ENCODE measurements around the gene ZSCAN21.
A peak's percentile ranks its signal among the peaks of the same experiment; 100 is the strongest.

Gene ZSCAN21

DNA sequence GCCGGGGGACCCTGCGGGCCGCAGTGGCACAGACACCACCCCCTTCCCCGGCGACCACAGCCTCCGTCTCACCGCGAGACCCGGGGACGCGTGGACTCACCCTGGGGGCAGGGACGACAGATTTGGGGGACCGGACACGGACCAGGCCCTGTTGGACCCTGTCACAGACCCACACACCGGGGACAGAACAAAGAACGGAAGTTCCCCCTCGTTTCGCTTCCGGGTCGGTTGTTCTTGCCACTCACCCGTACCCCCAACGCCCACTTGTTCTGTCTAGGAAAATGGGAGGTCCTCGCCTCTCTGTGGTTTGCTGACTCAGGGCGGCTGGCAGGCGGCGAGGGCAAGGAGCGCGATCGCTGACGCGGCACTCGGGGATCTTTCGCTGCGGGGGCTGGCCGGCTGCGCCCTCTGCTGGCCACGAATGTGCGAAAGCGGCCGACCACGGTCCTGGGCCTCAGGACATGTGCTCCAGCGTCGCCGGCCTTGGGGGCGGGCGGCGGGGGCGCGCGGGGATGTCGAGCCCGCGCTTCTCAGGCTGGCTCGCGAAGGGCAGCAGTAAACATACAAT lies 32.0 kb downstream of the ZSCAN21 start, which contains the start of gene ZNF3:
Gene ZNF3, minus strand, starts transcription at position 189 of the 568 bp plus-strand sequence. CDS start 4,366 bp downstream, outside the sequence.
- Mint-ChIP-seq H3K4me3 (peak within 1 kb of the TSS; percentile 89 to 99 (median 95)), H3K36me3 (ENCODE audit: low read depth) (peaks cover 50% of the 10 kb centered on the region), H3K4me1 (peaks cover 35% of the 10 kb centered on the region), H3K9me3 (peaks cover 25% of the 10 kb centered on the region), H3K27ac (peak within 1 kb of the TSS; percentile 83 to 98 (median 91)), H3K27me3 (ENCODE audit: low read depth) (no peaks in the 10 kb centered on the region)
- TF ChIP-seq, protein P1, sequence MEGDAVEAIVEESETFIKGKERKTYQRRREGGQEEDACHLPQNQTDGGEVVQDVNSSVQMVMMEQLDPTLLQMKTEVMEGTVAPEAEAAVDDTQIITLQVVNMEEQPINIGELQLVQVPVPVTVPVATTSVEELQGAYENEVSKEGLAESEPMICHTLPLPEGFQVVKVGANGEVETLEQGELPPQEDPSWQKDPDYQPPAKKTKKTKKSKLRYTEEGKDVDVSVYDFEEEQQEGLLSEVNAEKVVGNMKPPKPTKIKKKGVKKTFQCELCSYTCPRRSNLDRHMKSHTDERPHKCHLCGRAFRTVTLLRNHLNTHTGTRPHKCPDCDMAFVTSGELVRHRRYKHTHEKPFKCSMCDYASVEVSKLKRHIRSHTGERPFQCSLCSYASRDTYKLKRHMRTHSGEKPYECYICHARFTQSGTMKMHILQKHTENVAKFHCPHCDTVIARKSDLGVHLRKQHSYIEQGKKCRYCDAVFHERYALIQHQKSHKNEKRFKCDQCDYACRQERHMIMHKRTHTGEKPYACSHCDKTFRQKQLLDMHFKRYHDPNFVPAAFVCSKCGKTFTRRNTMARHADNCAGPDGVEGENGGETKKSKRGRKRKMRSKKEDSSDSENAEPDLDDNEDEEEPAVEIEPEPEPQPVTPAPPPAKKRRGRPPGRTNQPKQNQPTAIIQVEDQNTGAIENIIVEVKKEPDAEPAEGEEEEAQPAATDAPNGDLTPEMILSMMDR (IDR thresholded peaks at IDR 0.05; ENCODE audit: unreplicated experiment in 3 of 3): peak; percentile 93 to 98 (median 95)

- TF ChIP-seq, protein P1 (IDR thresholded peaks at IDR 0.05; ENCODE audit: unreplicated experiment in 3 of 3): no peak
- peaks cover 20% of the 10 kb centered on the region for H3K9me3 Mint-ChIP-seq
Measured at GRCh38 chr7:100082978-100083377, 33.4 kb downstream of the ZSCAN21 start.

DNA sequence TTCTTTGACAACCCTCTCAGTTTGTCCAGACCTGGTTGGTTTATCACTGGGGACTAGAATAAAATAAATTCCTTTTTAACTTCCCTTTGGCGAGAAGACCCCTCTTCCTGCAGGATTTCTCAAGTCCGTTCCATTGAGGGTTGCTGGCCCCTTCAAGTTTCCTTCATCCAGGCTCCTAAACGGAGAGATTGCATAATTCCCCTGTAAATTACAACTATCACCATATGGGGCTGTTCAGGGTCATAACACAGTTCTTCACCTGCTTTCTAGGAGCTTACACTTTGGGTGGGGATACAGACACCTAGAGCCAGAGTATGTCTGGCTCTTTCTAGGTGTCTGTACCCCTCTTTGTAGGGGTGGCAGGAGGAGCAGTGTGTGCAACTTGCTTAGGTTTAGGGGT lies 35.9 kb downstream of the ZSCAN21 start:
- TF ChIP-seq, protein P1 (IDR thresholded peaks at IDR 0.05; ENCODE audit: unreplicated experiment in 3 of 3): no peak
- H3K27me3 Mint-ChIP-seq (ENCODE audit: low read depth): no peaks in the 10 kb centered on the region
- H3K27ac Mint-ChIP-seq: peak overlapping the region in 2 of 3 experiments; percentile 44
- peaks cover 36% of the 10 kb centered on the region for H3K4me1 Mint-ChIP-seq
- peak overlapping the region in 2 of 3 experiments; percentile 37 to 53 for H3K4me3 Mint-ChIP-seq
- H3K36me3 Mint-ChIP-seq (ENCODE audit: low read depth): peaks cover 13% of the 10 kb centered on the region
- peaks cover 9% of the 10 kb centered on the region for H3K9me3 Mint-ChIP-seq

More at GRCh38 chr7:100082978-100083377, 33.4 kb downstream of the ZSCAN21 start:
- Mint-ChIP-seq H3K27me3 (ENCODE audit: low read depth) (no peaks in the 10 kb centered on the region), H3K36me3 (ENCODE audit: low read depth) (peaks cover 36% of the 10 kb centered on the region), H3K4me1 (peaks cover 41% of the 10 kb centered on the region), H3K27ac (peak overlapping the region; percentile 83 to 98 (median 91)), H3K4me3 (peak overlapping the region; percentile 89 to 99 (median 95))

- Mint-ChIP-seq H3K36me3 (ENCODE audit: low read depth) (peaks cover 12% of the 10 kb centered on the region), H3K27ac (peak overlapping the region; percentile 80 to 98 (median 88)), H3K4me1 (peaks cover 24% of the 10 kb centered on the region), H3K4me3 (peak overlapping the region; percentile 62 to 85 (median 70)), H3K27me3 (ENCODE audit: low read depth) (no peaks in the 10 kb centered on the region), H3K9me3 (no peaks in the 10 kb centered on the region)
- TF ChIP-seq, protein P1 (IDR thresholded peaks at IDR 0.05; ENCODE audit: unreplicated experiment in 3 of 3): no peak
Measured at GRCh38 chr7:100087055-100087750, 37.6 kb downstream of the ZSCAN21 start.

- H3K27ac Mint-ChIP-seq: peak overlapping the region; percentile 92 to 98 (median 96)
Measured at GRCh38 chr7:100088095-100088620, 38.6 kb downstream of the ZSCAN21 start.

More at GRCh38 chr7:100088095-100088620, 38.6 kb downstream of the ZSCAN21 start:
- H3K36me3 Mint-ChIP-seq (ENCODE audit: low read depth): peaks cover 22% of the 10 kb centered on the region
- H3K4me1 Mint-ChIP-seq: peaks cover 18% of the 10 kb centered on the region
- H3K4me3 Mint-ChIP-seq: peak overlapping the region; percentile 90 to 97 (median 96)
- no peaks in the 10 kb centered on the region for H3K27me3 Mint-ChIP-seq (ENCODE audit: low read depth)
- no peaks in the 10 kb centered on the region for H3K9me3 Mint-ChIP-seq
- TF ChIP-seq, protein P1 (IDR thresholded peaks at IDR 0.05; ENCODE audit: unreplicated experiment in 3 of 3): no peak
